ENCODE measurements around the gene EPHB1. TPM values are rescaled to one million over a fixed set of nuclear protein-coding genes. Genes with fewer than 3 reads are reported as not detected.

The EPHB1 gene
- total RNA-seq, 1 donor from 2014 or later, result 1.8 TPM

GRCh38 chr3:135215516-135215915, 420.5 kb downstream of the EPHB1 start:
- DNase-seq (ENCODE audit: low spot score, unreplicated experiment), result no peak
- no peak for TF ChIP-seq CTCF (IDR thresholded peaks at IDR 0.05; ENCODE audit: unreplicated experiment)
- Mint-ChIP-seq H3K36me3 (ENCODE audit: insufficient read depth) (no peaks in the 10 kb centered on the region), H3K4me3 (ENCODE audit: low read depth) (no peak overlapping the region), H3K9me3 (ENCODE audit: low read depth) (no peaks in the 10 kb centered on the region), H3K27ac (no peak overlapping the region), H3K27me3 (no peaks in the 10 kb centered on the region), H3K4me1 (ENCODE audit: low read depth) (no peaks in the 10 kb centered on the region)

- H3K36me3 Mint-ChIP-seq (ENCODE audit: insufficient read depth), result no peaks in the 10 kb centered on the region
- H3K9me3 Mint-ChIP-seq (ENCODE audit: low read depth), result no peaks in the 10 kb centered on the region
- no peak overlapping the region for H3K27ac Mint-ChIP-seq
- no peak overlapping the region for H3K4me3 Mint-ChIP-seq (ENCODE audit: low read depth)
- DNase-seq (ENCODE audit: low spot score, unreplicated experiment), result no peak
- TF ChIP-seq CTCF (IDR thresholded peaks at IDR 0.05; ENCODE audit: unreplicated experiment), result no peak
- H3K4me1 Mint-ChIP-seq (ENCODE audit: low read depth), result no peaks in the 10 kb centered on the region
- no peaks in the 10 kb centered on the region for H3K27me3 Mint-ChIP-seq
These were observed 421.6 kb downstream of the EPHB1 start for GRCh38 chr3:135216659-135217058.

- DNase-seq (ENCODE audit: low spot score, unreplicated experiment), result no peak
- H3K4me1 Mint-ChIP-seq (ENCODE audit: low read depth), result no peaks in the 10 kb centered on the region
- TF ChIP-seq CTCF (IDR thresholded peaks at IDR 0.05; ENCODE audit: unreplicated experiment), result no peak
- no peak overlapping the region for H3K27ac Mint-ChIP-seq
- no peaks in the 10 kb centered on the region for H3K27me3 Mint-ChIP-seq
- no peak overlapping the region for H3K4me3 Mint-ChIP-seq (ENCODE audit: low read depth)
- no peaks in the 10 kb centered on the region for H3K36me3 Mint-ChIP-seq (ENCODE audit: insufficient read depth)
- no peaks in the 10 kb centered on the region for H3K9me3 Mint-ChIP-seq (ENCODE audit: low read depth)
These were observed 422.7 kb downstream of the EPHB1 start for GRCh38 chr3:135217730-135218129.

- no peak overlapping the region for H3K27ac Mint-ChIP-seq
- H3K9me3 Mint-ChIP-seq (ENCODE audit: low read depth), result no peaks in the 10 kb centered on the region
- no peak for DNase-seq (ENCODE audit: low spot score, unreplicated experiment)
- H3K27me3 Mint-ChIP-seq, result no peaks in the 10 kb centered on the region
- H3K4me3 Mint-ChIP-seq (ENCODE audit: low read depth), result no peak overlapping the region
- H3K36me3 Mint-ChIP-seq (ENCODE audit: insufficient read depth), result no peaks in the 10 kb centered on the region
- no peaks in the 10 kb centered on the region for H3K4me1 Mint-ChIP-seq (ENCODE audit: low read depth)
- TF ChIP-seq CTCF (IDR thresholded peaks at IDR 0.05; ENCODE audit: unreplicated experiment), result no peak
These were observed 423.2 kb downstream of the EPHB1 start for GRCh38 chr3:135218304-135218703.

- TF ChIP-seq CTCF (IDR thresholded peaks at IDR 0.05; ENCODE audit: unreplicated experiment), result no peak
- Mint-ChIP-seq H3K4me3 (ENCODE audit: low read depth) (no peak overlapping the region), H3K27me3 (no peaks in the 10 kb centered on the region), H3K4me1 (ENCODE audit: low read depth) (no peaks in the 10 kb centered on the region), H3K9me3 (ENCODE audit: low read depth) (no peaks in the 10 kb centered on the region), H3K36me3 (ENCODE audit: insufficient read depth) (no peaks in the 10 kb centered on the region), H3K27ac (no peak overlapping the region)
- no peak for DNase-seq (ENCODE audit: low spot score, unreplicated experiment)
These were observed 423.7 kb downstream of the EPHB1 start for GRCh38 chr3:135218782-135219181.
